GM12892 (cell line): ENCODE measurements around the gene MTX1. TPM values are rescaled to one million over a fixed set of nuclear protein-coding genes. Genes with fewer than 3 reads are reported as not detected.
"Not testable (repeated sequence)": the region's sequence is repeated elsewhere in the genome, so short reads cannot be mapped to it uniquely, and the experiment has no call there.

Experiments used
- DNase-seq: peaks from one replicate; pipeline ENCODE4 v3.0.0; 2011; ENCODE audit not compliant: insufficient read length
- FAIRE-seq: peaks from 2 replicates; lab custom pipeline; 2011; peaks lifted over from hg19 to GRCh38; lab: Jason Lieb, UNC
- POLR2A ChIP-seq: IDR thresholded peaks from 2 replicates; pipeline ENCODE4 v1.6.1; 2011; ENCODE audit warnings: low read depth, low read length, control low read depth
- POLR2AphosphoS5 ChIP-seq: IDR thresholded peaks from 2 replicates; pipeline ENCODE4 v1.6.1; 2011; ENCODE audit warnings: low read depth, low read length, control low read depth
- TAF1 ChIP-seq: IDR thresholded peaks from 2 replicates; pipeline ENCODE4 v1.6.1; 2011; ENCODE audit warnings: low read depth, mild to moderate bottlenecking, control low read depth, low read length, borderline replicate concordance
- polyA plus RNA-seq: library from polyadenylated mRNA; unstranded; fragments of >200 nt; gene quantifications from one replicate; pipeline ENCODE4 v1.2.1, GENCODE V29; 2012; ENCODE audit warnings: missing spikeins, inconsistent platforms; ENCODE audit not compliant: missing spikeins

Gene MTX1
- 36.4 TPM for polyA plus RNA-seq

- DNase-seq (peak; percentile 90), FAIRE-seq (peak; percentile 78)
- peak; percentile 56; the same call in 1 of the 2 replicates for TF ChIP-seq POLR2A
- peak; percentile 56; the same call in 1 of the 2 replicates for TF ChIP-seq POLR2AphosphoS5
- TF ChIP-seq TAF1: peak; percentile 63; the same call in 1 of the 2 replicates
Measured at GRCh38 chr1:155208541-155209311, at the start of gene MTX1. TSS of gene MTX1 (plus strand) at chr1:155208695. CDS start at chr1:155208805, 110 bp downstream.

GRCh38 chr1:155158991-155159390 lies 49.5 kb upstream of the MTX1 start:
- DNase-seq (no peak), FAIRE-seq (no peak)
- no peak for TF ChIP-seq TAF1
- no peak for TF ChIP-seq POLR2A
- TF ChIP-seq POLR2AphosphoS5: no peak

GRCh38 chr1:155160128-155160527 lies 48.4 kb upstream of the MTX1 start:
- FAIRE-seq (no peak), DNase-seq (no peak)
- no peak for TF ChIP-seq TAF1
- no peak for TF ChIP-seq POLR2AphosphoS5
- TF ChIP-seq POLR2A: no peak

GRCh38 chr1:155162631-155163030 lies 45.9 kb upstream of the MTX1 start:
- not testable (repeated sequence) for FAIRE-seq, DNase-seq

- not testable (repeated sequence) for FAIRE-seq, DNase-seq
Measured at GRCh38 chr1:155163785-155164184, 44.7 kb upstream of the MTX1 start.

- not testable (repeated sequence) for DNase-seq, FAIRE-seq
Measured at GRCh38 chr1:155164625-155165024, 43.9 kb upstream of the MTX1 start.

- no peak for TF ChIP-seq POLR2A
- TF ChIP-seq POLR2AphosphoS5: no peak
- no peak for TF ChIP-seq TAF1
- DNase-seq (no peak), FAIRE-seq (no peak)
Measured at GRCh38 chr1:155166051-155166470, 42.4 kb upstream of the MTX1 start.

- FAIRE-seq (no peak), DNase-seq (no peak)
Measured at GRCh38 chr1:155166471-155167165, 41.9 kb upstream of the MTX1 start.

GRCh38 chr1:155167166-155168104 lies 41.1 kb upstream of the MTX1 start:
- FAIRE-seq (peak; percentile 91), DNase-seq (no peak)
- TF ChIP-seq TAF1 (no peak), POLR2AphosphoS5 (no peak), POLR2A (no peak)

More at GRCh38 chr1:155166471-155167165, 41.9 kb upstream of the MTX1 start:
- TF ChIP-seq POLR2A (no peak), POLR2AphosphoS5 (no peak), TAF1 (no peak)

GRCh38 chr1:155168105-155168445 lies 40.4 kb upstream of the MTX1 start:
- FAIRE-seq, DNase-seq: not testable (repeated sequence)

GRCh38 chr1:155168456-155169210 lies 39.9 kb upstream of the MTX1 start:
- no peak for DNase-seq
- FAIRE-seq: no peak
- no peak for TF ChIP-seq TAF1
- no peak for TF ChIP-seq POLR2A
- no peak for TF ChIP-seq POLR2AphosphoS5

GRCh38 chr1:155169541-155169940 lies 39.0 kb upstream of the MTX1 start:
- DNase-seq (no peak), FAIRE-seq (no peak)
- TF ChIP-seq TAF1: no peak
- no peak for TF ChIP-seq POLR2A
- no peak for TF ChIP-seq POLR2AphosphoS5
